Neuron (in vitro differentiated cells): ENCODE data around the gene NUP93.
"Not testable (repeated sequence)": the region's sequence is repeated elsewhere in the genome, so short reads cannot be mapped to it uniquely, and the experiment has no call there.

Experiments
- H2AFZ ChIP-seq: one replicate; pipeline ENCODE4 v1.6.1; 2013; ENCODE audit warnings: low read depth, mild to moderate bottlenecking, inconsistent platforms, low read length, moderate library complexity
- H3K27me3 ChIP-seq: one replicate; pipeline ENCODE4 v1.6.1; 2013; ENCODE audit warnings: low read length; ENCODE audit not compliant: insufficient read depth
- H3K36me3 ChIP-seq: one replicate; pipeline ENCODE4 v1.6.1; 2013; ENCODE audit warnings: low read length; ENCODE audit not compliant: insufficient read depth
- H3K4me1 ChIP-seq: one replicate; pipeline ENCODE4 v1.6.1; 2013; ENCODE audit warnings: low read length; ENCODE audit not compliant: insufficient read depth
- H3K4me3 ChIP-seq: 2 replicates; pipeline ENCODE4 v1.5.1; 2013; ENCODE audit warnings: mild to moderate bottlenecking, low read length, moderate library complexity
- H3K9me3 ChIP-seq: one replicate; pipeline ENCODE4 v1.6.1; 2013; ENCODE audit warnings: low read length

Gene NUP93

DNA sequence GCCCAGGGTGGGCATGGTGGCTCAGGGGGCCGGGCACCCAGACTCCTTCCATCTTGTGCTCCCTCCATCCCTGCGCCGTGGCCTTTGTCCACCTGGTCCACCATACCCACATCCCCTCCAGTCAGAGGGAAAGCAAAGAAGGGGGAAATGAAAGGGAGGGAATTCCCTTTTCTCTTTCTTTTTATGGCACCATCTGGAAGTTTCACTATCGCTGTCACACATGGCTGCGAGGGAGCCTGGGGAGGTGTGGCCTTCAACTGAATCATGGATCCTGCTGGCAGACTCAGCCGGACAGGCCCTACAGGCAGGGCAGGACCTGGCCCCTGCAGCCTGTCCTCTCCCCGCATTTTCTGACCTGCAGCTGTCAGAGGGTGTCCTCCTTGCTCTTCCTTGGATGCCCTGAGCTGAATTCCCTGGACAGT, 141.3 kb downstream of the NUP93 start:
- H3K4me1 ChIP-seq, result no peaks in the 10 kb centered on the region
- H3K4me3 ChIP-seq, result no peak overlapping the region
- no peaks in the 10 kb centered on the region for H3K9me3 ChIP-seq
- H2AFZ ChIP-seq, result no peak overlapping the region
- no peaks in the 10 kb centered on the region for H3K36me3 ChIP-seq
- no peaks in the 10 kb centered on the region for H3K27me3 ChIP-seq

DNA sequence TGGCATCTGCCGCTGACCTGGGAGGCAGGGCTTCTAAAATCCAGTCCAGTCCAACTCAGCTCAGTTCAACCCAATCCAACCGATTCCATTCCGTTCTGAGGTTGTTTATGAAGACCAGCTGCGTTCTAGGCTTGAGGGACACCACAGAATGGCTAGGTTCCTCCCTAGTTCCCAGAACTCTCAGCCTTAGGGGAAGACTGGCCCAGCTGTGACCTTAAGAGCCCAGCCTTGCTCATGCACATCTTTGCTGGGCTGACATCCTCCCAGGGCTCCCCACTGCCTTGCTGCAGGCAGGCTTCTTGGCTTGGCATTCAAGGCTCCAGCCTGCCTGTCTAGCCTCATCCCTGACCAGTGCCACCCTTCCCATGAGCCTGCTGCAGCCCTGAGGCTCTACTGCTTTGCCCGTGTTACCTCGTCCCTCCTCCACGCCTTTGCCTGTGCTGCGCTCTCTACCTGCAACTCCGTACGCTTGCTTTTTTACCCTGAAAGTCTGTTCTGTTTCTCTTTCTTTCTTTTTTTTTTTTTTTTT, 143.0 kb downstream of the NUP93 start:
- Histone ChIP-seq H3K9me3 (no peaks in the 10 kb centered on the region), H3K36me3 (no peaks in the 10 kb centered on the region), H3K4me3 (no peak overlapping the region), H2AFZ (no peak overlapping the region), H3K4me1 (no peaks in the 10 kb centered on the region), H3K27me3 (no peaks in the 10 kb centered on the region)

GRCh38 chr16:56874800-56875199, 144.9 kb downstream of the NUP93 start:
- no peaks in the 10 kb centered on the region for H3K4me1 ChIP-seq
- no peaks in the 10 kb centered on the region for H3K9me3 ChIP-seq
- no peak overlapping the region for H3K4me3 ChIP-seq
- H3K27me3 ChIP-seq, result no peaks in the 10 kb centered on the region
- no peaks in the 10 kb centered on the region for H3K36me3 ChIP-seq
- H2AFZ ChIP-seq, result no peak overlapping the region

DNA sequence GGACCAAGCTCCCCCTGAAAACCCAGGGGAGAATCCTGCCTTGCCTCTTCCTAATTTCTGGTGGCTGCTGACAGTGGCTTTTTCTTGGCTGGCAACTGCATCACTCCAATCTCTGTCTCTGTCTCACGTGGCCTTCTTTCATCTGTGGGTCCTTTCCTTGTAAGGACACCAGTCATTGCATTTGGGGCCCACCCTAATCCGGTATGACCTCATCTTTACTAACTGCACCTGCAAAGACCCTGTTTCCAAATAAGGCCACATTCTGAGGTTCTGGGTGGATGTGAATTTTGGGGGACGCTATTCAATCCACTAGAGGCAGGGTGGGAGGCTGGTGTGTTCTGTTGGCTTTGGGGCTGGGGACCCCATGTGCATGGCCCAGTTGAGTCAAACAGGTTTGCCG, 146.1 kb downstream of the NUP93 start:
- Histone ChIP-seq H3K4me1 (no peaks in the 10 kb centered on the region), H3K9me3 (no peaks in the 10 kb centered on the region), H3K4me3 (no peak overlapping the region), H3K27me3 (no peaks in the 10 kb centered on the region), H2AFZ (no peak overlapping the region), H3K36me3 (no peaks in the 10 kb centered on the region)

- Histone ChIP-seq H3K27me3 (no peaks in the 10 kb centered on the region), H3K36me3 (no peaks in the 10 kb centered on the region), H2AFZ (no peak overlapping the region), H3K9me3 (no peaks in the 10 kb centered on the region), H3K4me3 (no peak overlapping the region), H3K4me1 (no peaks in the 10 kb centered on the region)
These were observed 147.7 kb downstream of the NUP93 start for GRCh38 chr16:56877486-56878182.

DNA sequence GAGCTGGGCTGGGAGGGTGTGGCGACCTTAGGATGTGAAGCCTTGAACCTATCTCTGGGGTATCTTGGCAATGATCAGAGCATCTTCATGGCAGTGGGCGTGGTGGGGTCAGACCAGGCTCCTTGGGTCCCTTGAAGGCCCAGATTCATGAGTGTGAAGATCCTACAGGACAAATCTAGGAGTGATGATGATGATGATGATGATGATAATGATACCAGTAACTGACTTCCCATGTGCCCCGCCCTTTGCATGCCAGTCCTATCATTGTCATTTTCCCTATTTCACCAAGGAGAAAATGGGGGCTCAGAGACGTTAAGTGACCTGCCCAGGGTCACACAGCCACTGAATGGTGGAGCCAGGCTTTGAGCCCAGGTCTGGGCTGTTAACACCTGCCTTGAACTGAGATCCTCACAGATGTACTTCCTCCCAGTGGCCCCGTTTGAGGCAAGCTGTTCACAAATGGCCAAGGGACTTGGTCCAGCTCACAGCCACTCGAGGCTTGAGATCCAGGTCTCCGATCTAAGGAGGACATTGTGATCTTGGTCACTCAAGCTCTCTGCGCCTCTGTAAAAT, 148.4 kb downstream of the NUP93 start:
- Histone ChIP-seq H3K4me1 (no peaks in the 10 kb centered on the region), H3K27me3 (no peaks in the 10 kb centered on the region), H3K4me3 (no peak overlapping the region), H3K36me3 (no peaks in the 10 kb centered on the region), H3K9me3 (no peaks in the 10 kb centered on the region), H2AFZ (no peak overlapping the region)

DNA sequence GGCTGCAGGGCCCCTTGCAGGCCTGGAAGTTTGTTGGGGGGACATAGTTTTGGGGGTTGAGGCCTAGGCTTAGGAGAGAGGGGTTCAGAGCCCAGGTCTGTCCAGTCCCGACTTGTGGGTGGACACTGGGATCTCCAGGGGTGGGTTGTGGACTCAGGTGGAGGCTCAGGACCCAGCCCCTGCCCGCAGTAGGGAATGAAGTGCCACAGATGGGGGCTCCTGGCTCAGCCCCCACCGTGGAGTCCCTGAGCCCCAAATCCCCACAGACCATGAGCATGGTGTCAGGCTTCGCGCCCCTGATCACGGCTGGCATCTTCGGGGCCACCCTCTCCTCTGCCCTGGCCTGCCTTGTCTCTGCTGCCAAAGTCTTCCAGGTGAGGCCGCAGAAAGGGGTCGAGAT, 149.3 kb downstream of the NUP93 start:
- no peaks in the 10 kb centered on the region for H3K27me3 ChIP-seq
- H3K9me3 ChIP-seq, result no peaks in the 10 kb centered on the region
- no peaks in the 10 kb centered on the region for H3K4me1 ChIP-seq
- H3K4me3 ChIP-seq, result no peak overlapping the region
- H2AFZ ChIP-seq, result no peak overlapping the region
- no peaks in the 10 kb centered on the region for H3K36me3 ChIP-seq

DNA sequence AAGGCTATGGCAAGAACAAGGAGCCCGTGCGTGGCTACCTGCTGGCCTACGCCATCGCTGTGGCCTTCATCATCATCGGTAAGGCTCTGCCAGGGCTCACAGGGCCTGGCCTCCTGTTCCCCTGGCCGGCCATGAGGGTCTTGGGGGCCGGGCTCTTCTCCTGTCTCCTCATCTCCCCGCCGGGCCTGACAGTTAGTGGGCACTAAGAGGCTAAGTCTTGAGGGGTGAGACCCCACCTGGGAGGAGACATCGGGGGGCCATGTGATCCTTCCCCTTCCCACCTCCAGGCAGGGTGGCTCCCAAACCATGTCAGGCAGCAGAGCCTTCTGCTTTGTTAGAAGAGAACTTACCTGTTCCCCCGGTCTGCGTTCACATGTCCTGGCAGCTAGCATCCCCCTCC, 150.2 kb downstream of the NUP93 start:
- H3K27me3 ChIP-seq, result no peaks in the 10 kb centered on the region
- no peak overlapping the region for H2AFZ ChIP-seq
- H3K4me3 ChIP-seq, result no peak overlapping the region
- H3K9me3 ChIP-seq, result no peaks in the 10 kb centered on the region
- H3K4me1 ChIP-seq, result no peaks in the 10 kb centered on the region
- H3K36me3 ChIP-seq, result no peaks in the 10 kb centered on the region

GRCh38 chr16:56880685-56881084, 150.8 kb downstream of the NUP93 start:
- no peaks in the 10 kb centered on the region for H3K9me3 ChIP-seq
- no peak overlapping the region for H3K4me3 ChIP-seq
- H2AFZ ChIP-seq, result no peak overlapping the region
- no peaks in the 10 kb centered on the region for H3K36me3 ChIP-seq
- no peaks in the 10 kb centered on the region for H3K4me1 ChIP-seq
- no peaks in the 10 kb centered on the region for H3K27me3 ChIP-seq

- H3K9me3 ChIP-seq, result no peaks in the 10 kb centered on the region
- H3K4me3 ChIP-seq, result no peak overlapping the region
- H3K4me1 ChIP-seq, result no peaks in the 10 kb centered on the region
- no peaks in the 10 kb centered on the region for H3K36me3 ChIP-seq
- no peak overlapping the region for H2AFZ ChIP-seq
- no peaks in the 10 kb centered on the region for H3K27me3 ChIP-seq
These were observed 152.3 kb downstream of the NUP93 start for GRCh38 chr16:56882077-56882800.

GRCh38 chr16:56883586-56883985, 153.7 kb downstream of the NUP93 start:
- no peaks in the 10 kb centered on the region for H3K27me3 ChIP-seq
- no peaks in the 10 kb centered on the region for H3K4me1 ChIP-seq
- no peak overlapping the region for H3K4me3 ChIP-seq
- no peaks in the 10 kb centered on the region for H3K9me3 ChIP-seq
- no peak overlapping the region for H2AFZ ChIP-seq
- no peaks in the 10 kb centered on the region for H3K36me3 ChIP-seq

- Histone ChIP-seq H3K36me3 (no peaks in the 10 kb centered on the region), H3K9me3 (no peaks in the 10 kb centered on the region), H2AFZ (no peak overlapping the region), H3K4me3 (no peak overlapping the region), H3K4me1 (no peaks in the 10 kb centered on the region), H3K27me3 (no peaks in the 10 kb centered on the region)
These were observed 154.2 kb downstream of the NUP93 start for GRCh38 chr16:56884026-56884582.

GRCh38 chr16:56884929-56885328, 155.0 kb downstream of the NUP93 start:
- not testable (repeated sequence) for H3K9me3 ChIP-seq, H3K4me3 ChIP-seq, H3K4me1 ChIP-seq, H3K27me3 ChIP-seq, H3K36me3 ChIP-seq, H2AFZ ChIP-seq
